Left renal pelvis (tissue), 4 donors: Measurements from ENCODE around the gene TSR2. TPM values are rescaled to one million over a fixed set of nuclear protein-coding genes. Genes with fewer than 3 reads are reported as not detected.

ENCODE experiments used
- DNase-seq, 4 donors: peaks; one replicate each; pipeline ENCODE4 v3.0.0-alpha.2; 2013; ENCODE audit warnings: low read depth in 4 of 4, low spot score in 3 of 4
- polyA plus RNA-seq, 4 donors: library from polyadenylated mRNA; unstranded; fragments of 120-200 nt; gene quantifications; one replicate each; pipeline ENCODE4 v1.2.1, GENCODE V29; 2013; ENCODE audit not compliant: insufficient read length in 4 of 4

Gene TSR2
- polyA plus RNA-seq, result 10 to 100 TPM; 47.6 to 58.4 (median 51.1) TPM

- peak; percentile 60 to 72 (median 68) for DNase-seq
These were observed at the start of gene TSR2 for GRCh38 chrX:54439960-54440871. Gene TSR2, plus strand, starts transcription at chrX:54440404. Its CDS starts 18 bp downstream, at chrX:54440422.

GRCh38 chrX:54397113-54397512 is 43.1 kb upstream of the TSR2 start:
- DNase-seq, result no peak

DNA sequence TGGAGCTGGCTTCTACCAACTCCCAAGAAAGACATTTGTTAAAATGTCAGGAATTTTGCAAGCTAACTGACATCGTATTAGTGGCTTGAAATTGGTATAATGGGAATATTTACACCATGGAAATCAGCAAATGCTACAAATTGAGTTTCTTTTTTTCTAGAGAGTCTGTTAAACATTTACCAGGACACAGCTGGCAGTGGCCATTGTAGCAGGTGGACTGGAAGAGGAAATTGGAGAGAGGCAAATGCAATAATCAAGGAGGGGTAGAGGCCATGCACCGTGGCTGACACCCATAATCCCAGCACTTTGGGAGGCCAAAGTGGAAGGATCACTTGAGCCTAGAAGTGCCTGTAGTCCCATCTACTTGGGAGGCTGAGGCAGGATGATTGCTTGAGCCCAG is 32.9 kb upstream of the TSR2 start:
- no peak for DNase-seq

DNA sequence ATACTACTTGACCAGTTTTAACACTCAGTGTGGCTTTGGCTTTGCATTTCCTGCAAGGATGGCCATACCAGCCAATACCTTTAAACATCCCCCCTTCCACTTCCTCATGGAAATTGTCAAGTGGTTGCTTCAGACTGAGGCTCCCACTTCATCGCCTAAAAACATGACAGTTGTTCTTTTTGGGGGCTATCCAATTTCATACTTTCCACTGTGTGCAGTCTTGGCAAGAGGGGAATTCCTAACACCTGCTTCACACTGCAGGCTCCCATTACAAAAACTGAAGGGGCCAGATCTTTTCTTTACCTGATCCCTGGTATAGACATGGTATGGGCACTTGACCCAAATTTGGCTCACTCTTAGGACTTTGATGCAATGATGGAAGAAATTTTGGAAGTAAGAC is 28.5 kb upstream of the TSR2 start:
- no peak for DNase-seq

DNA sequence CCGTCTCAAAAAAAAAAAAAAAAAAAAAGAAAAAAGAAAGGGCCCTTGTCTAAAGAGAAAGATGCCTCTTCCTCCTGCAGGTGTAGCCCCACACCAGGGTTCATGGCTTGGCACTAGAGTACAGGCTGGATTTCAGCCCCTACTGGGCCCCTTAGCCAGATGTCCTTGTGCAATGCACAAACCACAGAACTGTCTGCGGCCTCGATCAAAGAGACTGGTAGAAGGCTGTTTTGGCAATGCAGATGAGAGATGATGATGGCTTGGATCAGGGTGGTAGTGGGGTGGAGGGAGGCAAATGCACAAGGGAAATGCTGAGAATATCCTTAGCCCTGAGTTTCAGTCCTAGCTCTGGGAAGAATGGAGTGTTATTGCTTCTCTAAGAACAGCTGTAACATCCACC is 26.5 kb upstream of the TSR2 start:
- DNase-seq, result no peak

GRCh38 chrX:54415534-54416350 is 24.5 kb upstream of the TSR2 start:
- peak in 2 of 4 donors; percentile 7 to 20 for DNase-seq

GRCh38 chrX:54416965-54417364 is 23.2 kb upstream of the TSR2 start:
- no peak for DNase-seq

DNA sequence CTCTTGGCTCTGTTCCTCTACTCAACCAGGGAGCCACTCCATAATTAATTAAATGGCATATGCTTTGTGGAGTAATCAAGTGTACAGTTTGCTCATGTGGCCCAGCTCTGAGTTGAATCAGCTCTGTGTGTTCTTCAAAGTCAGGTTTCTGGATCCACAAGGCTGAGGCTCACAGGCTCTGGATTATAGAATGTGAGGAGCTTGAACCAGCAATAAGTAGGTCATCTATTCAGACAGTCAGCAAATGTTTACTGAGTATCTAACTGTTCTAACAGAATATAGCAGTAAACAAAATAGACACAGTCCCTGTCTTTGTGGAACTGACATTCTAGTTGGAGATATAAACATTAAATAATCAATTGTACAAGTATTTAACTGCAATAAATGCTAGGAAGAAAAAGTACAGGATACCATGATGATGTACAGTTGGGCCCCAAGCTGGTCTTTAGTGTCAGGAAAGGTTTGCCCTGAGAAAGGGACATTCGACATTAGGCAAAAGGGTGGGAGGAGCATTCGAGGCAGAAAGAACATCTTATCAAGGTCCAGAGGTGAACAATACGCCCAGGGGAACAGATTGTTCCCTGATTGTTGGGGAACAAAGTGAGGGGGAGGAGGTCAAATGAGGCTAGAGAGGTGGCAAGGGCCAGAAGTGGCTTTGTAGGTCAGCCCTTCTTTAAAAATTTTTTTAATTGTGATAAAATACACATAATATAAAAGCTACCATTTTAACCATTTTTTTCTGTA is 20.5 kb upstream of the TSR2 start:
- DNase-seq, result no peak

DNA sequence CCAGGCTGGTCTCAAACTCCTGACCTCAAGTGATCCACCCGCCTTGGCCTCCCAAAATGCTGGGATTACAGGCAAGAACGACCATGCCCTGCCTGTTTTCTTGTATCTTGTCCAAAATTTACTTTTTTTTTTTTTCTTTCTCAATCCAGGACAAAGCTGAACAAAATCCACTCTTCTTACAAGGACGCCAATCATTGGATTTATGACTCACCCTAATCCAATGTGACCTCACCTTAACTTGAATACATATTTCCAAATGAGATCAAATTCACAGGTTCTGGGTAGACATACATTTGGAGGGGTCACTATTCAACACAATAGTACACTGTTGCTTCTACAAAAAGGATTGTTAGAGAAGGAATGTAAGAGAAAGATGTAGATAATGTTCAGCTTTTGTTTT is 18.0 kb upstream of the TSR2 start:
- DNase-seq, result no peak

DNA sequence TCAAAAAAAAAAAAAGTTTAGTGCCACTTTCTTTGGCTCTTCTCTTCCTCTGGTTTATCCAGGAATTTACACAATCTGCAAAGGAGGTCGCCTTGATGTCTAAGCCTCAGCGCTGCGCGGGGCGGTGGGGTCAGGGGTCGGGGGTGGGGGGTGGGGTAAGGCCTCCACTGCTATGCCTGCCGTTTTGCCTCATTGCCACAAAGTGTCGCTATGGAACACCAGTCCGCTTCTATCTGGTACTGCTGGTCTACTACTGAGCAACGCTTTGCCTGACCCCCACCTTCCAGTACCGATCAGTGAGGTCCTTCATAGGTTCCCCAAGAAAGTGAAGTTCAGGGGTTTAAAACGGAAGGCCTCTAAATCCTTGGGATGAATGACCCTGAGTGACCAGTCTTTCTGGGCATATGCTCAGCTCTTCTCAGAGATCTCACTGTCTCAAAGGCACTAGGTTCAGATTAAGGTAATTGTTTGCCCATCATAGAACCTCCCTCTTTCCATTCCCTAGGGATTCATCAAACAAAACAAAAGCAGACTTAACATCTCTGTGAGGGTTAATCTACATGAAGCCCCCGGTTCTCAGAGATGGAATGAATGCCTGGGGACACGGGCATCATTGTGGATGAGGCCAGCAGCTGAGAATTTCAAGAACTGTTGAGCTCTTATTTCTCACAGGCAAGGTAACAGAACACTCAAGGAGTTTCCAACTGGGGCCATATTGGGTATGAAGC is 16.9 kb upstream of the TSR2 start:
- DNase-seq, result no peak

DNA sequence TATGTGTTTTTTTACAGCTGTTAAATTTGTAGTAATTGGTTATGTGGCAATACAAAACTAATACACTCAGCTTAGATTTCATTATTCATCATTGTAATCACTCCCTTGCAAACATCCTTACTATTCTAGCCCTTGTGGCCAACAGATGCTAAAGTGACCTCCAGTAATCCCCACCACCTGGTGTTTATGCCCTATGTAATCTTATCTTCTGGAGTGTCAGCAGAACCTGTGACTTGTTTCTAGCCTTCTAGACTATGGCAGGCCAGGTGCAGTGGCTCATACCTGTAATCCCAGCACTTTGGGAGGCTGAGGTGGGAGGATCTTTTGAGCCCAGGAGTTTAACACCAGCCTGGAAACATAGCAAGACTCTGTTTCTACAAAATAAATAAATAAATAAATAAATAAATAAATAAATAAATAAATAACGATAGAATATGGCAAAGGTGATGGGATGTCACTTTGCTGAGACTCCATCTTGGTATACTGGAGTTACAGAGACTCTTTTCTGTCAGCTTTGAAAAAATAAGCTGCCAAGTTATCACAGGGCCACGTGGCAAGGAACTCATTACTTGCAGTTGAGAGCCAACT is 12.3 kb upstream of the TSR2 start:
- DNase-seq, result no peak

DNA sequence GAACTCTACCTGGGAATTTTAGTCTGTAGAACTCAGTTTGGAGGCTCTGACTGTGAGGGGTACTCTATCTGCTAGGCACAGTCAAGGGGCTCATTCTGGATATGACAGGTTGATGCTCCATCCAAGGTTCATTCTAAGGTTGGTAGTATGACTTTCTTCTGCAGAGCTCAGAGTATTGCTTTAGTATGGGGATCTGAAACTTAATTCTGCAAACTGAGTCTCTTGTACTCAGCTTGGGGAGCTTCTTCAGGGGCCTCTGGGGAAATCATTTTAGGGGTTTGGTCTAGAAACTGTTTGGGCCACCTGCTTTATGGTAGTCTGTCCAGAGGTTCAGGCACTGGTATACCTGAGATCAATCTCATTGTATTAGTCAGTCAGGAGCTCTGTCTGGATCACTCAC is 9.7 kb upstream of the TSR2 start:
- DNase-seq, result no peak

GRCh38 chrX:54435121-54435520 is 5.1 kb upstream of the TSR2 start:
- DNase-seq, result no peak

DNA sequence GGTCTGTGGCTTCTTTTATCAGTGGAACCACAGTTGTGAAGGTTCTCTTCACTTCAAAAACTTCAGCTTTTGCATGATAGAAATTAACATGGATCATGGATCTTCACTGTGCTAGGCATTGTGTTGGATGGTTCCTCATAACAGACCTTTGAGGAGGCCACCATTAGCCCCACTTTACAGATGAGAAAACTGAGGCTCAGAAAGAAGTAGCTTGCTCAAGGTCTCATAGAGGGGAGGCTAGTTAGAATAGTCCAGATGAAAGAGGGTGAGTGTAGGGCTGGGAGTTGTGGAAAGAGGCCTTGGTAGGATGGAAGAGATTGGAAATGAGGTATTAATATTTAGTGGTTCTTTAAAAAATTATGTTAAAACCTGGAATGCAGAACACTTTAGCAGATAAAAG is 2.6 kb downstream of the TSR2 start:
- no peak for DNase-seq

DNA sequence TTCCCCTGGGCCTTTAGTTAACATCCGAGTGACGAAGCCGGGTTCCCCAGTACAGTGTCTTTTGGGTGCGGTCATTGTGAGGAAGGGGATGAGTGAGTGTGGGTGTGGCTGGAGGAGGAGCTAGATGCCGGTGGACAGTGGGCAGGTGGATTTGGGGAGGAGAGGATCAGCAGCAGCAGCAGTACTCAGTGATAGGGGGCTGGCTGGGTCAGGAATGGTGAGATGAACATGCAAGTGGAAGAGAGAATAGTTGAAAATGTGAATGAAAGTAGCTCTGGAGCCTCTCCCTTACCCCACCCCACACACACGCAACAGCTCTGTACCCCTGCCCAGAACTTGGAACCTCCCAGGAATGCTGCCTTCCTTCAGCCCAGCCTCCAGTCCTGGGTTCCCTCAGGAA is 4.5 kb downstream of the TSR2 start:
- DNase-seq, result no peak

GRCh38 chrX:54446084-54446483 is 5.9 kb downstream of the TSR2 start:
- no peak for DNase-seq

DNA sequence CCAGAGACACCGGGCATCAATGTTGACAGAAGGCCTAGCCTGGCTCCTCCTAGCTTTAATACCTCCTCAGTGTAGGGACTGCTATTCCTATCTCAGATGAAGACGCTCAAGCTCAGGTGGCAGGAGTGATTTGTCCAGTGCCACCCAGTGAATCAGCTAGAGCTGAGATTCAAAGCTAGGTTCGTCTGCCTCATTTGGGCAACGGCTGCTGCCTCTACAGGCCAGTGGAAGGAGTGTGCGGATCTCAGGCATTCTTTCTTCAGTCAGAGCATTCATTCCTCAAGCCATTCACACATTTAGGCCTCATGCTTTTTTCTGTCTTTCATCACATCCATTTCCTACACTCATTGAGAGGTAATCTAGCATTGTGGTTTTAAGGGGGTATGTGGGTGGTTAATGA is 7.3 kb downstream of the TSR2 start:
- DNase-seq, result no peak

- DNase-seq, result no peak
These were observed 9.7 kb downstream of the TSR2 start for GRCh38 chrX:54449929-54450328.

GRCh38 chrX:54452920-54453319 is 12.7 kb downstream of the TSR2 start:
- DNase-seq, result peak in 1 of 4 donors; percentile 4
